Activated T-helper 1 cell treated with anti-CD3 and anti-CD28 coated beads, Interleukin-12 subunit alpha, Interleukin-12 subunit beta, Interleukin-2, Interleukin-4 antibody, amounts not matched to agents 30 ng/mL and 10 ng/mL and 1 ng/mL, durations not matched to agents 14 hours and 24 hours and 36 hours (primary cell): ENCODE data around the gene ABHD16B. TPM values are rescaled to one million over a fixed set of nuclear protein-coding genes. Genes with fewer than 3 reads are reported as not detected.

Experiments used
- DNase-seq: peaks from one replicate; pipeline ENCODE4 v3.0.0; 2021; ENCODE audit warnings: low spot score
- H3K27ac Mint-ChIP-seq: one replicate; pipeline ENCODE4 v1.8.0; 2021; ENCODE audit warnings: mild to moderate bottlenecking, mixed read lengths
- H3K27me3 Mint-ChIP-seq: one replicate; pipeline ENCODE4 v1.8.0; 2022; ENCODE audit warnings: mild to moderate bottlenecking, moderate library complexity, mixed read lengths; ENCODE audit not compliant: insufficient read depth
- H3K36me3 Mint-ChIP-seq: one replicate; pipeline ENCODE4 v1.8.0; 2021; ENCODE audit warnings: low read depth, mixed read lengths
- H3K4me1 Mint-ChIP-seq: one replicate; pipeline ENCODE4 v1.8.0; 2021; ENCODE audit warnings: low read depth, mixed read lengths
- H3K4me3 Mint-ChIP-seq: one replicate; pipeline ENCODE4 v1.8.0; 2021; ENCODE audit warnings: mild to moderate bottlenecking, moderate library complexity, mixed read lengths
- H3K9me3 Mint-ChIP-seq: one replicate; pipeline ENCODE4 v1.8.0; 2021; ENCODE audit warnings: mixed read lengths
- intact Hi-C: fragments of 100-400 bp; cut with micrococcal nuclease; formaldehyde crosslinking; loops from one replicate; pipeline ENCODE4 v1.15.1; 2024
- total RNA-seq: library from RNA; stranded (reverse); gene quantifications from 2 replicates; pipeline ENCODE4 v1.2.3, GENCODE V29; 2022

ABHD16B gene
- total RNA-seq, 1 donor from 2014 or later, result not detected

DNA sequence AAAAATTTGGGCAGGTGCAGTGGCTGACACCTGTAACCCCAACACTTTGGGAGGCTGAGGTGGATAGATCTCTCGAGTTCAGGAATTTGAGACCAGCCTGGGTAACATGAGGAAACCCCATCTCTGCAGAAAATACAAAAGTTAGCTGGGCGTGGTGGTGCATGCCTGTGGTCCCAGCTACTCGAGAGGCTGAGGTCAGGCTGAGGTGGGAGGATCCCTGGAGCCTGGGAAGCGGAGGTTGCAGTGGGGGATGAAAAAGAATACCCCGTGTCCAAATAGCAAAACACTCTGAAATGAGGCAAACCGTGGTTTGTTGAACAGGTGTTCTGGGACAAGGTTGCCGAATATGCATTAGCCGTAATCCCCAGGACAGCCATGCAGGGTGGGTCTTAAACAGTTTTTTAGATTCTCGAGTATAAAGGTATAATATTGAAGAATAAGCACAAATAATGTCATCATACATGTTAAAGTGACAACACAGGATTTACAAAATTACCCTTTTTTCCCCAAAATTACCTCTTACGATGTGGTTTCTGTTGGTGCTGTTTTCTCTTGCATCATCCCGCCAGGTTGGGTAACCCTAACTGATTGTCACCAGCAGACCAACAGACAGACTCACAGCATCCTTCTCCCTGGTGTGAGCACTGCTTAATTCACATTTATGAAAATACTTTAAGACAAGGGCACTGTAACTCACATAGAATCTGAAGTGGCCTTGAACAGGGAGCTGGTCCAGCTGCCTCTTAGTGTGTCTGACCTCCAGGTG is 42.7 kb downstream of the ABHD16B start:
- no peak overlapping the region for H3K4me3 Mint-ChIP-seq
- H3K9me3 Mint-ChIP-seq, result no peaks in the 10 kb centered on the region
- DNase-seq, result no peak
- intact Hi-C loops, result no loop called here
- H3K36me3 Mint-ChIP-seq, result no peaks in the 10 kb centered on the region
- H3K4me1 Mint-ChIP-seq, result peaks cover 39% of the 10 kb centered on the region
- H3K27me3 Mint-ChIP-seq, result no peaks in the 10 kb centered on the region
- peak overlapping the region; percentile 48 for H3K27ac Mint-ChIP-seq

DNA sequence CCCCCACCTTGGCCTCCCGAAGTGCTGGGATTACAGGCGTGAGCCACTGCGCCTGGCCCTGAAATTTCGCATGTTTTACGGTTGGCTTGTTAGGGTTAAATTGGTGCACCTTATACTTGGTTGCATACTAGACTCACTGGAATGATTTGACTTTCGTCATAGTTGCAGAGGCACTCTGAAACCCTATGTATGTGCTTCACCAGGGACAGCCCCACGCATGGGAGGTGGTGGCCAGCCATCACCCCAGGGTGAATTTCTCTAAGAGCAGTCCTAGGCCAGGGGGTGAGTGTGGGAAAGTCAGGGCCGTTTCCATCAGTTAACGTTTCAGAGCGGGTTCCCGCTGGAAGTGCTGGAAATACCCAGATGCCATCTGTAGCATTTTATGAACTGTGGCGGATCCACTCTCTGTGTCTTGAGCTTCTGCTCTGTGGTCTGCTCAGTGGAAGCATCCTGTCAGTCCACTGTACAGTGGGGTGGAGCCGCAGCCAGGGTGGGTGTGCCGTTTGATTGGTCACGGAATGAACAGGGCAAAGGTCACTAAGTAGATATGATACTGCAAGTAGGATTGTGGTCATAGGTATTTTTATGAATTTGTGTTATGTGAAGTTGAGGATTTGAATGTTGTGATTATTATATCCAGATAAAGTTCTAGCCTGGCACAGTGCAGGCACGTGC is 46.8 kb downstream of the ABHD16B start:
- H3K4me1 Mint-ChIP-seq, result peaks cover 37% of the 10 kb centered on the region
- H3K9me3 Mint-ChIP-seq, result no peaks in the 10 kb centered on the region
- peaks cover 9% of the 10 kb centered on the region for H3K36me3 Mint-ChIP-seq
- no peak for DNase-seq
- peak overlapping the region; percentile 52 for H3K27ac Mint-ChIP-seq
- intact Hi-C loops, result no loop called here
- H3K27me3 Mint-ChIP-seq, result no peaks in the 10 kb centered on the region
- H3K4me3 Mint-ChIP-seq, result no peak overlapping the region

DNA sequence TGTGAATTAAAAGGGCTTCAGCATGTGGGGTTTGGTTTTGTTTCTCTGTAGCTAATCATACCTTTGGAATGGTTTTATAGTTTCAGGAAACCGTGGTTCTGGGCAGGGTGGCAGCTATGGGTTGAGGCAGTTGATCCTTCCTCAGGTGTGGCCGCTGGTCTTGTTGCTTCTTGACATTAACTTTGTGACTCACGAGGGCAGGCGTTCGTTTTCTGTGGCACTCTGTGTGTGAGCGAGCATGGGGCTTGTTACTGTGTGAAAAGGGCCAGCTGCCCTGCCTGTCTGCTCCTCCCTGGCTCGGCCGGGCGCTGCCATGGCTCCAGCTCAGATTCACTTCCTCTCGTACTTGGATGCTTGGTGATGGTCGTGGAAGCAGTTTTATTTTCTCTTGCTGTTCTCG is 49.9 kb downstream of the ABHD16B start:
- Mint-ChIP-seq H3K36me3 (peaks cover 17% of the 10 kb centered on the region), H3K4me1 (peaks cover 29% of the 10 kb centered on the region), H3K4me3 (no peak overlapping the region), H3K27me3 (no peaks in the 10 kb centered on the region), H3K27ac (peak overlapping the region; percentile 77), H3K9me3 (peaks cover 1% of the 10 kb centered on the region)
- intact Hi-C loops, result no loop called here
- DNase-seq, result no peak

Other genes starting within 250 kb of the ABHD16B start
- 13.4 and 13.7 TPM in 2 replicates for gene GMEB2, start 234.4 kb upstream of the ABHD16B start, total RNA-seq
- 5.3 and 5.5 TPM in 2 replicates for gene STMN3, start 208.1 kb upstream of the ABHD16B start, total RNA-seq
- gene RTEL1, start 203.2 kb upstream of the ABHD16B start, total RNA-seq, result 54.4 and 55.5 TPM in 2 replicates
- not detected in 2 replicates for gene TNFRSF6B, start 164.8 kb upstream of the ABHD16B start, total RNA-seq
- gene ARFRP1, start 153.5 kb upstream of the ABHD16B start, total RNA-seq, result 71.8 and 73.5 TPM in 2 replicates
- 34.5 and 36.7 TPM in 2 replicates for gene ZGPAT, start 153.5 kb upstream of the ABHD16B start, total RNA-seq
- gene LIME1, start 124.8 kb upstream of the ABHD16B start, total RNA-seq, result 12.1 TPM in 2 replicates
- 34.7 and 38.3 TPM in 2 replicates for gene SLC2A4RG, start 121.7 kb upstream of the ABHD16B start, total RNA-seq
- gene ZBTB46, start 30.2 kb upstream of the ABHD16B start, total RNA-seq, result 1.1 and 1.2 TPM in 2 replicates
- gene TPD52L2, start 3.8 kb downstream of the ABHD16B start, total RNA-seq, result 65.9 and 73.2 TPM in 2 replicates
- gene DNAJC5, start 33.6 kb downstream of the ABHD16B start, total RNA-seq, result 47.5 and 48.2 TPM in 2 replicates
- gene UCKL1, start 94.9 kb downstream of the ABHD16B start, total RNA-seq, result 48.7 and 49.3 TPM in 2 replicates
- gene ZNF512B, start 108.4 kb downstream of the ABHD16B start, total RNA-seq, result 28.0 and 28.3 TPM in 2 replicates
- 29.4 and 34.9 TPM in 2 replicates for gene SAMD10, start 118.1 kb downstream of the ABHD16B start, total RNA-seq
- gene PRPF6, start 119.6 kb downstream of the ABHD16B start, total RNA-seq, result 82.3 and 83.6 TPM in 2 replicates
- 5.4 and 6.1 TPM in 2 replicates for gene C20orf204, start 174.7 kb downstream of the ABHD16B start, total RNA-seq
- 1.3 TPM in 2 replicates for gene SOX18, start 188.1 kb downstream of the ABHD16B start, total RNA-seq
- gene TCEA2, start 201.7 kb downstream of the ABHD16B start, total RNA-seq, result 33.8 TPM in 2 replicates
- gene RGS19, start 218.0 kb downstream of the ABHD16B start, total RNA-seq, result 54.7 and 55.9 TPM in 2 replicates
- gene OPRL1, start 218.6 kb downstream of the ABHD16B start, total RNA-seq, result 0.16 and 0.20 TPM in 2 replicates
- gene LKAAEAR1, start 222.9 kb downstream of the ABHD16B start, total RNA-seq, result 0.31 and 0.39 TPM in 2 replicates
- not detected in 2 replicates for gene NPBWR2, start 246.1 kb downstream of the ABHD16B start, total RNA-seq